Esophagus muscularis mucosa (tissue), 4 donors: Measurements from ENCODE around the gene KCNN1.

Experiments used
- CTCF ChIP-seq, 3 experiments: fragments of 200-600 bp in 2 of 3; fragments of 450-650 bp in 1 of 3; sonication (generic) in 2 of 3; IDR thresholded peaks; one replicate each; pipeline ENCODE4 v1.5.1; 2017 to 2019; ENCODE audit warnings: antibody characterized with exemption in 3 of 3, mild to moderate bottlenecking in 2 of 3, moderate library complexity in 1 of 3
- EP300 ChIP-seq: sonication (generic); formaldehyde crosslinking; IDR thresholded peaks from one replicate; pipeline ENCODE4 v1.6.1; 2017; ENCODE audit warnings: antibody characterized with exemption
- POLR2A ChIP-seq: fragments of 450-650 bp; IDR thresholded peaks from one replicate; pipeline ENCODE4 v1.6.1; 2017; ENCODE audit warnings: antibody characterized with exemption, moderate library complexity, mild to moderate bottlenecking, low read depth
- POLR2AphosphoS5 ChIP-seq, 2 donors: sonication (generic); formaldehyde crosslinking; IDR thresholded peaks; one replicate each; pipeline ENCODE4 v1.6.1; 2017; ENCODE audit warnings: antibody characterized with exemption in 2 of 2

- TF ChIP-seq CTCF (IDR thresholded peaks at IDR 0.05) = no peak
- no peak for TF ChIP-seq EP300
- TF ChIP-seq POLR2A = no peak
- peak; percentile 48 to 74 for TF ChIP-seq POLR2AphosphoS5 (IDR thresholded peaks at IDR 0.05)
Observed at GRCh38 chr19:18021121-18021755, 54.3 kb downstream of the KCNN1 start.
